ENCODE data around the gene ZKSCAN5. TPM values are rescaled to one million over a fixed set of nuclear protein-coding genes. Genes with fewer than 3 reads are reported as not detected.

ZKSCAN5 gene
- total RNA-seq, 1 experiment from 2014 or later, result 13.3 TPM

- BruUV-seq (replicated peaks), result TSS peak; percentile 24
- H3K9me3 ChIP-seq, result no peaks in the 10 kb centered on the region
- H3K4me1 ChIP-seq, result peaks cover 38% of the 10 kb centered on the region
- no peak for TF ChIP-seq CTCF (IDR thresholded peaks at IDR 0.05; ENCODE audit: insufficient read depth in 1 of 2, low read depth in 1 of 2, low read length in 1 of 2, severe bottlenecking in 1 of 2, unreplicated experiment in 1 of 2)
- CTCF ChIA-PET, result no interaction called here
- Mint-ChIP-seq H3K36me3 (ENCODE audit: insufficient read depth, unreplicated experiment) (peaks cover 22% of the 10 kb centered on the region), H3K4me1 (ENCODE audit: low read depth, unreplicated experiment) (peaks cover 35% of the 10 kb centered on the region), H3K9me3 (ENCODE audit: unreplicated experiment) (peaks cover 12% of the 10 kb centered on the region), H3K4me3 (ENCODE audit: unreplicated experiment) (peak overlapping the region; percentile 16), H3K27me3 (ENCODE audit: insufficient read depth, unreplicated experiment) (no peaks in the 10 kb centered on the region), H3K27ac (ENCODE audit: unreplicated experiment) (no peak overlapping the region)
- DNase-seq, result no peak
- H3K27me3 ChIP-seq (replicated peaks; ENCODE audit: control insufficient read depth, insufficient read depth, low read length), result no peaks in the 10 kb centered on the region
- POLR2A ChIA-PET, result no interaction called here
- no peaks in the 10 kb centered on the region for H3K36me3 ChIP-seq (ENCODE audit: control insufficient read depth, insufficient read depth, low read length)
- intact Hi-C loops (cut with micrococcal nuclease; ENCODE audit: unreplicated experiment), result no loop called here
- H3K4me3 ChIP-seq (ENCODE audit: low read depth, low read length), result no peak overlapping the region
Measured at GRCh38 chr7:99560834-99561736, 56.6 kb downstream of the ZKSCAN5 start.

GRCh38 chr7:99561737-99562051, 57.2 kb downstream of the ZKSCAN5 start:
- BruUV-seq (replicated peaks), result no TSS peak
- H3K4me1 ChIP-seq, result peaks cover 38% of the 10 kb centered on the region
- intact Hi-C loops (cut with micrococcal nuclease; ENCODE audit: unreplicated experiment), result no loop called here
- no peaks in the 10 kb centered on the region for H3K27me3 ChIP-seq (replicated peaks; ENCODE audit: control insufficient read depth, insufficient read depth, low read length)
- H3K36me3 ChIP-seq (ENCODE audit: control insufficient read depth, insufficient read depth, low read length), result no peaks in the 10 kb centered on the region
- DNase-seq, result no peak
- no peak overlapping the region for H3K4me3 ChIP-seq (ENCODE audit: low read depth, low read length)
- Mint-ChIP-seq H3K9me3 (ENCODE audit: unreplicated experiment) (peaks cover 12% of the 10 kb centered on the region), H3K27me3 (ENCODE audit: insufficient read depth, unreplicated experiment) (no peaks in the 10 kb centered on the region), H3K36me3 (ENCODE audit: insufficient read depth, unreplicated experiment) (peaks cover 22% of the 10 kb centered on the region), H3K27ac (ENCODE audit: unreplicated experiment) (peak overlapping the region; percentile 84), H3K4me3 (ENCODE audit: unreplicated experiment) (no peak overlapping the region), H3K4me1 (ENCODE audit: low read depth, unreplicated experiment) (peaks cover 35% of the 10 kb centered on the region)
- H3K9me3 ChIP-seq, result no peaks in the 10 kb centered on the region
- TF ChIP-seq CTCF (IDR thresholded peaks at IDR 0.05; ENCODE audit: insufficient read depth in 1 of 2, low read depth in 1 of 2, low read length in 1 of 2, severe bottlenecking in 1 of 2, unreplicated experiment in 1 of 2), result no peak
- POLR2A ChIA-PET, result no interaction called here
- CTCF ChIA-PET, result no interaction called here

- Histone ChIP-seq H3K4me3 (ENCODE audit: low read depth, low read length) (no peak overlapping the region), H3K4me1 (peaks cover 38% of the 10 kb centered on the region)
Measured at GRCh38 chr7:99562114-99562784, 57.8 kb downstream of the ZKSCAN5 start.

More at GRCh38 chr7:99562114-99562784, 57.8 kb downstream of the ZKSCAN5 start:
- POLR2A ChIA-PET, result no interaction called here
- no peaks in the 10 kb centered on the region for H3K9me3 ChIP-seq
- Mint-ChIP-seq H3K27me3 (ENCODE audit: insufficient read depth, unreplicated experiment) (no peaks in the 10 kb centered on the region), H3K36me3 (ENCODE audit: insufficient read depth, unreplicated experiment) (peaks cover 22% of the 10 kb centered on the region), H3K9me3 (ENCODE audit: unreplicated experiment) (peaks cover 12% of the 10 kb centered on the region), H3K4me1 (ENCODE audit: low read depth, unreplicated experiment) (peaks cover 35% of the 10 kb centered on the region), H3K27ac (ENCODE audit: unreplicated experiment) (peak overlapping the region; percentile 84), H3K4me3 (ENCODE audit: unreplicated experiment) (peak overlapping the region; percentile 31)
- no peak for TF ChIP-seq CTCF (IDR thresholded peaks at IDR 0.05; ENCODE audit: insufficient read depth in 1 of 2, low read depth in 1 of 2, low read length in 1 of 2, severe bottlenecking in 1 of 2, unreplicated experiment in 1 of 2)
- intact Hi-C loops (cut with micrococcal nuclease; ENCODE audit: unreplicated experiment), result no loop called here
- BruUV-seq (replicated peaks), result TSS peak; percentile 25
- no peak for DNase-seq
- no peaks in the 10 kb centered on the region for H3K36me3 ChIP-seq (ENCODE audit: control insufficient read depth, insufficient read depth, low read length)
- CTCF ChIA-PET, result no interaction called here
- H3K27me3 ChIP-seq (replicated peaks; ENCODE audit: control insufficient read depth, insufficient read depth, low read length), result no peaks in the 10 kb centered on the region

Measured in Caco-2 (cell line).